Lower leg skin (tissue), 3 donors: Measurements from ENCODE around the gene NPAS3.

Experiments
- CTCF ChIP-seq, 3 donors: fragments of 450-650 bp; IDR thresholded peaks; one replicate each; pipeline ENCODE4 v1.5.1; 2016; ENCODE audit warnings: antibody characterized with exemption in 3 of 3, mild to moderate bottlenecking in 3 of 3, moderate library complexity in 2 of 3
- POLR2A ChIP-seq, 2 donors: fragments of 450-650 bp; IDR thresholded peaks; one replicate each; pipeline ENCODE4 v1.6.1; 2016 to 2017; ENCODE audit warnings: antibody characterized with exemption in 2 of 2, mild to moderate bottlenecking in 1 of 2, moderate library complexity in 1 of 2

DNA sequence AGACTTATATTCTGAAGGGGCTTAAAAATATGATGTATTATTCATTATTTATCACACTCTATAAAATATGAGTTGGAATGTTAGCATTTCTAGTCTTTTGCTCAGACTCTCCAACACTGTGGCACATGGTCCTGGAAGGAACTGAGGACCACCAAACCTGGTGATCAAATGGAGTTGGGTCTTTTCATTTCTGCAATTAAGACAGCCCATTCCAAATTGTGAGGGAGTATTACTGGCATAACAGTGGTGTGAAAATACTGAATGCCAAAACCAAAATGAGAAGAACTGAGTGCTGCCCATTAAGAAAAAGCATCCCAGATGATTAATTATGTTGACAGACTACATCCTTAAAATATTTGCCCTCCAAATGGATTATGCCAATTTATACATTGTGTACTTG is 90.8 kb downstream of the NPAS3 start:
- TF ChIP-seq POLR2A (IDR thresholded peaks at IDR 0.05) = no peak
- no peak for TF ChIP-seq CTCF (IDR thresholded peaks at IDR 0.05)
